Adrenal gland (tissue), 19 donors: ENCODE data around the gene TMEM35B. TPM values are rescaled to one million over a fixed set of nuclear protein-coding genes. Genes with fewer than 3 reads are reported as not detected.

Experiments used
- DNase-seq, 7 donors: peaks; one replicate each; pipeline ENCODE4 v3.0.0-alpha.2; 2019 to 2020
- H3K27ac ChIP-seq, 5 donors: fragments of 200-600 bp; sonication (generic) in 4 of 5; 1 replicate in 3 of 5; 2 replicates in 2 of 5; pipeline versions ENCODE4 v1.5.1 to v1.8.0; 2016 to 2020; ENCODE audit warnings: mild to moderate bottlenecking in 1 of 5
- H3K27me3 ChIP-seq: fragments of 200-600 bp; 2 replicates; pipeline ENCODE4 v1.8.0; 2021
- H3K36me3 ChIP-seq, 2 donors: fragments of 200-600 bp; replicated peaks in 1 of 2; 1 replicate in 1 of 2; 2 replicates in 1 of 2; pipeline versions ENCODE4 v1.5.1 to v1.8.0; 2018 to 2022
- H3K4me1 ChIP-seq, 2 donors: fragments of 200-600 bp; replicated peaks in 1 of 2; 1 replicate in 1 of 2; 2 replicates in 1 of 2; pipeline versions ENCODE4 v1.5.1 to v1.8.0; 2018 to 2021
- H3K4me3 ChIP-seq, 4 donors: fragments of 200-600 bp; sonication (generic) in 3 of 4; one replicate each; pipeline ENCODE4 v1.5.1; 2016 to 2018
- H3K9me3 ChIP-seq, 3 donors: fragments of 200-600 bp; sonication (generic) in 1 of 3; replicated peaks in 1 of 3; 1 replicate in 2 of 3; 2 replicates in 1 of 3; pipeline versions ENCODE4 v1.5.1 to v1.8.0; 2016 to 2021
- CTCF ChIP-seq, 6 experiments: fragments of 450-650 bp in 4 of 6; fragments of 200-600 bp in 2 of 6; sonication (generic) in 1 of 6; IDR thresholded peaks; 1 replicate in 5 of 6; 2 replicates in 1 of 6; pipeline versions ENCODE4 v1.5.1 to v1.8.0; 2016 to 2021; ENCODE audit warnings: antibody characterized with exemption in 6 of 6, mild to moderate bottlenecking in 2 of 6, moderate library complexity in 1 of 6
- POLR2A ChIP-seq, 2 donors: fragments of 450-650 bp; IDR thresholded peaks; one replicate each; pipeline ENCODE4 v1.6.1; 2017; ENCODE audit warnings: antibody characterized with exemption in 2 of 2, mild to moderate bottlenecking in 2 of 2, moderate library complexity in 1 of 2
- WGBS, 4 donors: extraction: QIAGEN DNeasy Blood & Tissue Kit in 2 of 4; methylation state at CpG; one replicate each; pipeline versions ENCODE4 v1.1.5 to v1.1.7; 2013 to 2017; 5-methylcytosine and 5-hydroxymethylcytosine counted together
- intact Hi-C, 2 donors: fragments of 100-400 bp; cut with DNase I; formaldehyde crosslinking; loops; one replicate each; pipeline versions ENCODE4 v1.14.1 to v1.15.0; 2022 to 2023
- long read RNA-seq, 10 donors: library from polyadenylated mRNA in 3 of 10; unstranded in 2 of 10; stranded (forward) in 1 of 10; transcript quantifications; one replicate each; pipeline ENCODE4 v2.0.0 and lab custom pipeline, GENCODE V29; 2021 to 2026
- polyA plus RNA-seq, 3 donors: library from polyadenylated mRNA; stranded (reverse); fragments of 200-250 nt in 2 of 3; fragments of 350-450 nt in 1 of 3; fragmentation: Illumina TruSeq in 1 of 3; extraction: RNeasy Lipid Tissue Mini Kit (QIAGEN cat#74804) in 1 of 3; gene quantifications; one replicate each; pipeline ENCODE4 v1.2.3, GENCODE V29; 2013 to 2014
- total RNA-seq, 9 donors: library from RNA; depleted of rRNA in 4 of 9; stranded (reverse); fragments of >200 nt in 4 of 9; fragments of 120-200 nt in 1 of 9; fragmentation: NEBNext Ultra II Directional in 1 of 9; extraction: Animal tissue kit (Norgen Biotek cat#: 25700) in 1 of 9; gene quantifications; one replicate each; pipeline versions ENCODE4 v1.1.0 to v1.2.4, GENCODE V29; 2013 to 2023
- donor health status: healthy with polysubstance abuse.
- donor health status: Bipolar disorder and iron deficiency.
- donor health status: DM: yes; HTN: yes; CAD: no.
- donor health status: DM: no; HTN: no; CAD: no.
- donor health status: DM: no; HTN: no; CAD: no.
- donor health status: DM: yes; HTN: yes; CAD: no.

TMEM35B gene
- total RNA-seq: 10 to 100 TPM; 19.8 to 88.9 (median 48.9) TPM
- polyA plus RNA-seq: 10 to 100 TPM; 17.1 to 51.2 (median 37.5) TPM
- long read RNA-seq, donor 1, transcript TMEM35B-201 (3 exons, 922 nt): major isoform, 58 of 81 reads
- long read RNA-seq, donor 1, partial matches to known transcripts: 23 of 81 reads
- long read RNA-seq, donor 1, other reads (novel, unspliced or antisense): 0 of 81 reads
- long read RNA-seq, donor 2, transcript TMEM35B-201 (3 exons, 922 nt): major isoform, 34 of 44 reads
- long read RNA-seq, donor 2, partial matches to known transcripts: 10 of 44 reads
- long read RNA-seq, donor 2, other reads (novel, unspliced or antisense): 0 of 44 reads
- long read RNA-seq, donor 3, transcript TMEM35B-201 (3 exons, 922 nt): major isoform, 35 of 47 reads
- long read RNA-seq, donor 3, partial matches to known transcripts: 12 of 47 reads
- long read RNA-seq, donor 3, other reads (novel, unspliced or antisense): 0 of 47 reads
- long read RNA-seq, donor 4, transcript TMEM35B-201 (3 exons, 922 nt): major isoform, 51 of 52 reads
- long read RNA-seq, donor 4, partial matches to known transcripts: 0 of 52 reads
- long read RNA-seq, donor 4, other reads (novel, unspliced or antisense): 1 of 52 reads
- long read RNA-seq, donor 5, transcript TMEM35B-201 (3 exons, 922 nt): major isoform, 67 of 68 reads
- long read RNA-seq, donor 5, partial matches to known transcripts: 0 of 68 reads
- long read RNA-seq, donor 5, other reads (novel, unspliced or antisense): 1 of 68 reads
- long read RNA-seq, donor 6, transcript TMEM35B-201 (3 exons, 922 nt): major isoform, 48 of 48 reads
- long read RNA-seq, donor 6, partial matches to known transcripts: 0 of 48 reads
- long read RNA-seq, donor 6, other reads (novel, unspliced or antisense): 0 of 48 reads
- long read RNA-seq, donor 7, transcript TMEM35B-201 (3 exons, 922 nt): major isoform, 19 of 35 reads
- long read RNA-seq, donor 7, partial matches to known transcripts: 16 of 35 reads
- long read RNA-seq, donor 7, other reads (novel, unspliced or antisense): 0 of 35 reads
- long read RNA-seq, donor 8, transcript TMEM35B-201 (3 exons, 922 nt): major isoform, 56 of 78 reads
- long read RNA-seq, donor 8, partial matches to known transcripts: 22 of 78 reads
- long read RNA-seq, donor 8, other reads (novel, unspliced or antisense): 0 of 78 reads
- long read RNA-seq, donor 9, transcript TMEM35B-201 (3 exons, 922 nt): major isoform, 38 of 47 reads
- long read RNA-seq, donor 9, partial matches to known transcripts: 9 of 47 reads
- long read RNA-seq, donor 9, other reads (novel, unspliced or antisense): 0 of 47 reads
- long read RNA-seq, donor 10, transcript TMEM35B-201 (3 exons, 922 nt): major isoform, 28 of 35 reads
- long read RNA-seq, donor 10, partial matches to known transcripts: 7 of 35 reads
- long read RNA-seq, donor 10, other reads (novel, unspliced or antisense): 0 of 35 reads

DNA sequence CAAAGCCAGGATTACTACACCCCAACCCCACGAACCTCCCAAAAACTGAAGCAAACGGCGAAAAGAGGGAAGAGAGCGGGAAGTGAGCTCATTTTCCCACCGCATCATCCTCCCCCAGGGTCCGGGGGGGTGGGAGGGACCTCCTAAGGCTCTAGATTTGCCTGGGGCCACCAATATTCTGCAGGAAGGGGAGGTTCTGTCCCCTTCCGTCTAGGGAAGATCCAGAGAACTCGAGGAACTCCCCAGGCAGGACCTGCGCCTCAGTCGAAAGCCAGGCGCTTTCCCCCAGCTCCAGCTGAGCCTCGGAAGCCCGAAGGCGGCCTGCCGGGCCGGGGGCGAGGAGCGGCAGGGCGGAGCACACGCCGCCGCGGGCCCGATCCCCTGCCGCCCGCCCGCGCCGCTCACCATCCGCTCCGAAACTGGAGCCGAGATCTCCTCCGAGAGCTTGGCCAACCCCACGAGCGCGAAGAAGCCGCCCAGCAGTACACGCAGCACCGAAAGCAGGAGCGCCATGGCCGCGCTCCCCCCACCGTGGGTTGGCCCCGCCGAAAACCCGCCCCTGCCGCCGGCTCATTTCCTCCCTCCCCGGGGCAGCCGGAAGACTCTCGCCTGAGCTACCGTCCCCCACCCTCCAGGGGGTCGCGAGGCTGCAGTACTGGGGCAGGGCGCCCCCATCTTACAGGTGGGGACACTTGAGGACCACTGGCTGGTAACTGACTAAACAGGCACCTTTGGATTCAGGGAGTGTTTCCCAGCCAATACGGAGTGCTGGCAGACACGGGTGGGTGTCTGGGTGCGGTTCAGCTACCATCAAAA is at the start of gene TMEM35B:
Gene TMEM35B (minus strand): TSS at position 555 of the 816 bp plus-strand sequence. CDS start 42 bp downstream, at position 513.
- Histone ChIP-seq H3K4me3 (peak within 1 kb of the TSS; percentile 20 to 95 (median 72)), H3K9me3 (no peaks in the 10 kb centered on the region), H3K27ac (peak within 1 kb of the TSS; percentile 71 to 96 (median 89)), H3K36me3 (peaks cover 0 to 2% of the 10 kb centered on the region in 2 donors), H3K27me3 (no peaks in the 10 kb centered on the region), H3K4me1 (peaks cover 12 to 40% of the 10 kb centered on the region in 2 donors)
- TF ChIP-seq CTCF (IDR thresholded peaks at IDR 0.05) (peak in 2 of 6 experiments; percentile 18 to 34), POLR2A (IDR thresholded peaks at IDR 0.05) (peak; percentile 67 to 73)
- WGBS, 4 donors: 1% methylated on average over 9 to 58 of the region's 58 CpGs
- intact Hi-C loops: loop anchor here in 1 of 2 donors (10.0 kb wide), 1 partner anchor 120 kb away; no protein-coding TSS in a partner anchor
- DNase-seq: peak; percentile 62 to 78 (median 69)

DNA sequence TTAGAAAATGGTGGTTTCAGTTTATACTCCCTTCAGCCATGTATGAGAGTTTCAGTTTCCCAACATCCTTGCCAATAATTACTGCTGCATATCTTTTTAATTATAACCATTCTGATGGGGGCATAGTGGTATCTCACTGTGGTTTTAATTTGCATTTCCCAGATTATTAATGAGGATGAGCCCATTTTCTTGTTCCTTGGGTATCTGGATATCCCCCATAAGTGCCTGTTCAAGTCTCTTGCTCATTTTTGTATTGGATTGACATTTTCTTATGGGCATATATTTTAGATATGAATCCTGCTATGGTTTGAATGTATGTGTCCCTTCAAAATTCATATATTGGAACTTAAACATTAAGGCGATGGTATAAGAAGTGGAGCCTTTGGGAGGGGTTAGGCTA is 48.2 kb upstream of the TMEM35B start:
- Histone ChIP-seq H3K27me3 (no peaks in the 10 kb centered on the region), H3K4me3 (no peak overlapping the region), H3K9me3 (no peaks in the 10 kb centered on the region), H3K36me3 (no peaks in the 10 kb centered on the region), H3K27ac (no peak overlapping the region), H3K4me1 (peaks cover 17 to 20% of the 10 kb centered on the region in 2 donors)
- no peak for TF ChIP-seq POLR2A (IDR thresholded peaks at IDR 0.05)
- intact Hi-C loops: loop anchor here in 1 of 2 donors (10.0 kb wide), 1 partner anchor 151 kb away; no protein-coding TSS in a partner anchor
- DNase-seq: no peak
- 92 to 95% (median 94%) methylated on average over 1 of the region's 1 CpG for WGBS, 4 donors

- no peak for TF ChIP-seq CTCF (IDR thresholded peaks at IDR 0.05)
- no peak for TF ChIP-seq POLR2A (IDR thresholded peaks at IDR 0.05)
- Histone ChIP-seq H3K4me1 (peaks cover 17 to 24% of the 10 kb centered on the region in 2 donors), H3K27me3 (no peaks in the 10 kb centered on the region), H3K4me3 (peak overlapping the region in 1 of 4 donors; percentile 72), H3K36me3 (no peaks in the 10 kb centered on the region), H3K9me3 (no peaks in the 10 kb centered on the region), H3K27ac (peak overlapping the region in 1 of 5 donors; percentile 94)
- intact Hi-C loops: loop anchor here in 1 of 2 donors (10.0 kb wide), 1 partner anchor 152 kb away; no protein-coding TSS in a partner anchor
- 88 to 98% (median 90%) methylated on average over 1 of the region's 1 CpG for WGBS, 4 donors
- DNase-seq: no peak
These were observed 47.2 kb upstream of the TMEM35B start for GRCh38 chr1:35032384-35032739.
